ENCODE data around the gene SLC2A13. TPM values are rescaled to one million over a fixed set of nuclear protein-coding genes. Genes with fewer than 3 reads are reported as not detected.

The SLC2A13 gene
- total RNA-seq, 1 experiment from 2014 or later = 7.0 TPM

- Mint-ChIP-seq H3K4me1 (no peaks in the 10 kb centered on the region; a peak in 2 of 4 replicates), H3K9me3 (peaks cover 0 to 2% of the 10 kb centered on the region in 2 experiments; a peak in 1 of 5 replicates), H3K27ac (no peak overlapping the region), H3K36me3 (ENCODE audit: insufficient read depth in 1 of 3, low read depth in 3 of 3) (no peaks in the 10 kb centered on the region), H3K27me3 (ENCODE audit: low read depth) (no peaks in the 10 kb centered on the region), H3K4me3 (no peak overlapping the region)
- Histone ChIP-seq H4K8ac (replicated peaks; ENCODE audit: insufficient read length, low read depth, low read length) (no peak overlapping the region), H3K18ac (ENCODE audit: insufficient read length, low read depth, low read length) (no peak overlapping the region), H4K5ac (ENCODE audit: insufficient read length, low read depth, low read length) (no peak overlapping the region), H3K23me2 (ENCODE audit: insufficient read length, low read depth, low read length, poor library complexity, severe bottlenecking) (no peaks in the 10 kb centered on the region), H2BK120ac (ENCODE audit: low read depth, low read length, poor library complexity, severe bottlenecking) (no peak overlapping the region), H3K27ac (ENCODE audit: insufficient read length, low read depth, low read length) (no peak overlapping the region), H3T11ph (ENCODE audit: low read length) (no peak overlapping the region), H3K27me3 (ENCODE audit: insufficient read depth, low read length) (no peaks in the 10 kb centered on the region), H4K91ac (ENCODE audit: insufficient read length, low read depth, low read length) (no peak overlapping the region), H2BK20ac (ENCODE audit: low read depth, low read length, poor library complexity, severe bottlenecking) (no peak overlapping the region), H3K9ac (ENCODE audit: extremely low read depth, insufficient read length, low read length) (no peak overlapping the region), H2BK5ac (ENCODE audit: insufficient read length, low read length) (no peak overlapping the region), H3K9me3 (ENCODE audit: control insufficient read depth, low read depth, low read length) (no peaks in the 10 kb centered on the region), H3K79me1 (ENCODE audit: insufficient read depth, low read depth, low read length, poor library complexity, severe bottlenecking) (no peaks in the 10 kb centered on the region), H3K56ac (ENCODE audit: insufficient read length, low read depth, low read length) (no peak overlapping the region), H4K20me1 (ENCODE audit: control insufficient read depth, insufficient read depth, insufficient read length) (no peaks in the 10 kb centered on the region), H3K4me2 (ENCODE audit: insufficient read depth, insufficient read length, low read length) (no peak overlapping the region), H3K79me2 (ENCODE audit: insufficient read depth, low read length) (no peaks in the 10 kb centered on the region), H3K23ac (ENCODE audit: insufficient read length, low read depth, low read length) (no peak overlapping the region), H3K14ac (ENCODE audit: insufficient read depth, low read length) (no peak overlapping the region), H2BK15ac (ENCODE audit: low read depth, low read length) (no peak overlapping the region), H2AFZ (ENCODE audit: low read length) (no peak overlapping the region), H3K4me1 (ENCODE audit: insufficient read depth, low read length) (no peaks in the 10 kb centered on the region), H3K4ac (ENCODE audit: low read depth, low read length) (no peak overlapping the region), H2AK5ac (ENCODE audit: insufficient read length, low read length) (no peak overlapping the region), H2BK12ac (ENCODE audit: insufficient read length, low read depth, low read length) (no peak overlapping the region)
- WGBS (ENCODE audit: extremely low coverage, insufficient read length, low lambda C conversion rate) = no CpG with 5 or more reads among the region's 1 CpG
- no peak for TF ChIP-seq CTCF (conservative IDR thresholded peaks at IDR 0.05)
- DNase-seq = no peak
Measured at GRCh38 chr12:39722504-39722903, 383.4 kb downstream of the SLC2A13 start.
